Nephron (organoid): ENCODE measurements around the gene PIP5KL1.

Source experiments
- H3K27ac Mint-ChIP-seq, 3 experiments: 2 replicates each; pipeline ENCODE4 v1.8.0; 2020; ENCODE audit warnings: mixed read lengths in 3 of 3, mild to moderate bottlenecking in 2 of 3, moderate library complexity in 1 of 3
- H3K27me3 Mint-ChIP-seq: 2 replicates; pipeline ENCODE4 v1.8.0; 2021; ENCODE audit warnings: low read depth, mild to moderate bottlenecking, moderate library complexity, mixed read lengths
- H3K36me3 Mint-ChIP-seq: 2 replicates; pipeline ENCODE4 v1.8.0; 2020; ENCODE audit warnings: low read depth, mixed read lengths
- H3K4me1 Mint-ChIP-seq: 2 replicates; pipeline ENCODE4 v1.8.0; 2020; ENCODE audit warnings: mixed read lengths
- H3K4me3 Mint-ChIP-seq, 3 experiments: 2 replicates each; pipeline ENCODE4 v1.8.0; 2020; ENCODE audit warnings: mild to moderate bottlenecking in 3 of 3, mixed read lengths in 3 of 3, moderate library complexity in 2 of 3
- H3K9me3 Mint-ChIP-seq: 2 replicates; pipeline ENCODE4 v1.8.0; 2020; ENCODE audit warnings: mixed read lengths
- TF ChIP-seq, protein P1 (sequence below), 3 experiments: fragments of 200-600 bp; sonication (generic); IDR thresholded peaks; one replicate each; pipeline ENCODE4 v1.5.0; 2021; ENCODE audit warnings: antibody characterized with exemption in 3 of 3; ENCODE audit not compliant: unreplicated experiment in 3 of 3

The PIP5KL1 gene

DNA sequence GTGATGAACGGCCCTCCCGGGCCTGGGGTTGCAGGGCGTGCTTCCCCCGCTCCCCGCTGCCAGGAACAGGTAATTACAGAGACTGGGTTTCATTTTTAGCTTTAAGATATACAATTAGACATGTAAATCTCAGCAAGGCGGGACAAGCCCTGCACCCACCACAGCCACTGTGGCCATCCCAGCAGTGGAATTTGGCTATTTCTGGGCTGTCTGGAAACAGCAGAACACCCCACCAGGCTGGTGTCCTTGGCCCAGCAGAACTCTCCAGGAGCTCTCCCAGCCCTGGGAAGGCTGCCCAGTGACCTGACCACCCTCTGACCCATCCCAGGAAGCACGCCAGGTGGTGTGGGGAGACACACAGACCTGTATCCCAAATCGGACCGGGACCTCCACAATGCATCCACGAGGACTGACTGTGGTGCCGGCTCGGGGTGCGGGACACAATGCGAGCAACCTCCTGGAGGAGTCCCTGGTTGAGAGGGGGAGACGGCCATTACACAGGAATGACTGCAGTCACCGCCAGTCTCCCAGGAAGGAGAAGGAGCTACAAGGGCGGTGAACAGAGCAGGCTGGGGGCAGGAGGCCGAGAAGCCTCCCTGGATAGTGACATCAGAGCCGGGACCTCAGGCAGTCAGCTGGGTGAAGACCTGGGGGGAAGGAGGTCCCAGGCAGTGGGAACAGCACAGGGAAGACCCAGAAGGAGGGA, 32.9 kb upstream of the PIP5KL1 start:
- peak overlapping the region; percentile 61 to 94 (median 91) for H3K27ac Mint-ChIP-seq
- H3K27me3 Mint-ChIP-seq = no peaks in the 10 kb centered on the region
- peaks cover 72% of the 10 kb centered on the region for H3K4me1 Mint-ChIP-seq
- no peaks in the 10 kb centered on the region for H3K9me3 Mint-ChIP-seq
- H3K4me3 Mint-ChIP-seq = peak overlapping the region in 1 of 3 experiments; percentile 25
- peaks cover 7% of the 10 kb centered on the region for H3K36me3 Mint-ChIP-seq
- TF ChIP-seq, protein P1, sequence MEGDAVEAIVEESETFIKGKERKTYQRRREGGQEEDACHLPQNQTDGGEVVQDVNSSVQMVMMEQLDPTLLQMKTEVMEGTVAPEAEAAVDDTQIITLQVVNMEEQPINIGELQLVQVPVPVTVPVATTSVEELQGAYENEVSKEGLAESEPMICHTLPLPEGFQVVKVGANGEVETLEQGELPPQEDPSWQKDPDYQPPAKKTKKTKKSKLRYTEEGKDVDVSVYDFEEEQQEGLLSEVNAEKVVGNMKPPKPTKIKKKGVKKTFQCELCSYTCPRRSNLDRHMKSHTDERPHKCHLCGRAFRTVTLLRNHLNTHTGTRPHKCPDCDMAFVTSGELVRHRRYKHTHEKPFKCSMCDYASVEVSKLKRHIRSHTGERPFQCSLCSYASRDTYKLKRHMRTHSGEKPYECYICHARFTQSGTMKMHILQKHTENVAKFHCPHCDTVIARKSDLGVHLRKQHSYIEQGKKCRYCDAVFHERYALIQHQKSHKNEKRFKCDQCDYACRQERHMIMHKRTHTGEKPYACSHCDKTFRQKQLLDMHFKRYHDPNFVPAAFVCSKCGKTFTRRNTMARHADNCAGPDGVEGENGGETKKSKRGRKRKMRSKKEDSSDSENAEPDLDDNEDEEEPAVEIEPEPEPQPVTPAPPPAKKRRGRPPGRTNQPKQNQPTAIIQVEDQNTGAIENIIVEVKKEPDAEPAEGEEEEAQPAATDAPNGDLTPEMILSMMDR (IDR thresholded peaks at IDR 0.05; ENCODE audit: unreplicated experiment in 3 of 3) = no peak

DNA sequence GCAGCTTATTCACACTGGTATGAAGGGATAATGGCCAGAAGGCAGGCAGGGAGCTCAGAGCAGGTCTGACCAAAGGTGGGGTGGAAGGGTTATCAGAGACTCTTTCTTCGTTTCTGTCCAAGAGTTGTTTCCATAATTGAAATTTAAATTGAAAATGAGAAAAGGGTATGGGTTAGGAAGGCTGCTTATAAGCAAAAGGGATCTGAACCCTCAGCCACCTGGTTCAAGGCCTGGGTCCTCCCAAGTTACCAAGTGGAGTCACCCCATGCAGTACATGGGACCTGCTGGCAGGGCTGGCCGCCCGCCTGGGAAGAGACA, 32.4 kb upstream of the PIP5KL1 start:
- no peaks in the 10 kb centered on the region for H3K27me3 Mint-ChIP-seq
- peaks cover 67% of the 10 kb centered on the region for H3K4me1 Mint-ChIP-seq
- TF ChIP-seq, protein P1 (IDR thresholded peaks at IDR 0.05; ENCODE audit: unreplicated experiment in 3 of 3) = no peak
- no peaks in the 10 kb centered on the region for H3K9me3 Mint-ChIP-seq
- peaks cover 8% of the 10 kb centered on the region for H3K36me3 Mint-ChIP-seq
- H3K4me3 Mint-ChIP-seq = no peak overlapping the region
- H3K27ac Mint-ChIP-seq = peak overlapping the region; percentile 61 to 94 (median 91)

DNA sequence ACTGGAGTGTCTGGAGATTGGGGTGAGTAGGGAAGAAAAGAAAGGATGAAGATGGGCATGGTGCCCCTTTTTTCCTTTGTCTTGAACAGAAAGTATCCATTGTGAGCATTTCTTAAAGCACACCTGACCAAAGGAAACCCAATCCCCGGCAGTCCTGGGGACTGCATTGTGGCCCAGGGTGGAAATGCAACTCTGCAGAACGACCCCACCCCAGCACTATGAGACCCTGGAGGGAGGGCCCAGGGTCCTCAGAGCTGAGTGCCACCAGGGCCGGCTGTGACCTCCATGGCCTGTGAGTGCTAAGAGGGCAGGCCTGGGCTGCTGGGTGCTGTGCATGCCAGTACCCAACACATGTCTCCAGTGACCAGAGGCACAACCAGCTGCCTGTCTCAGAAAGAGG, 31.7 kb upstream of the PIP5KL1 start:
- H3K27me3 Mint-ChIP-seq = no peaks in the 10 kb centered on the region

DNA sequence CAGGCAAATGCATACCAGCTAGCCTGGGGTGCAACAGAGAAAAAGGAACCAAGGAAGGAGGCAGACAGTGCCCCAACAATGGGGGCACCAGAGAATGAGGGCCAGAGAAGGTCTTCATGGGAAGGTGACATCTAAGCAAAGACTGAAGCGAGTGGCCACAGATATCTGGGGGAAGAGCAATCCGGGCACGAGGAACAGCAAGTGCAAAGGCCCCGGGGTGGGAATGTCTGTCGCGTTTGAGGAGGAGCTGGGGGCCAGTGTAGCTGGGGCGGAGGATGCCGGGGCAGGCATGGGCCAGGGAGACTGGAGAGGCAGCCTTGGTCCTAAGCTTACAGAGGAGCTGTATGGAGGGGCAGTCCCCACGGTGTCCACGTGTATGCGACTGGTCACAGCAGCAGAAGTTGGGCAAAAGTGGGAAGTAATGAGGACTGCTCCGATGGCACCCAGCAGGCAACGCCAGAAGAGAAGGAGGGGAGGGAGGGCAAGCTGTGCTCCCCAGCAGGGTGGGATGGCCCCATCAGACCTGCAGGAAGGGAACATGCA, 31.1 kb upstream of the PIP5KL1 start:
- Mint-ChIP-seq H3K4me1 (peaks cover 67% of the 10 kb centered on the region), H3K36me3 (peaks cover 11% of the 10 kb centered on the region), H3K9me3 (no peaks in the 10 kb centered on the region), H3K27ac (peak overlapping the region in 2 of 3 experiments; percentile 91 to 94), H3K4me3 (no peak overlapping the region), H3K27me3 (no peaks in the 10 kb centered on the region)
- TF ChIP-seq, protein P1 (IDR thresholded peaks at IDR 0.05; ENCODE audit: unreplicated experiment in 3 of 3) = no peak

More for the DNA sequence above, 31.7 kb upstream of the PIP5KL1 start:
- TF ChIP-seq, protein P1 (IDR thresholded peaks at IDR 0.05; ENCODE audit: unreplicated experiment in 3 of 3) = no peak
- H3K4me1 Mint-ChIP-seq = peaks cover 67% of the 10 kb centered on the region
- H3K4me3 Mint-ChIP-seq = no peak overlapping the region
- peak overlapping the region in 2 of 3 experiments; percentile 91 to 94 for H3K27ac Mint-ChIP-seq
- H3K36me3 Mint-ChIP-seq = peaks cover 11% of the 10 kb centered on the region
- no peaks in the 10 kb centered on the region for H3K9me3 Mint-ChIP-seq

DNA sequence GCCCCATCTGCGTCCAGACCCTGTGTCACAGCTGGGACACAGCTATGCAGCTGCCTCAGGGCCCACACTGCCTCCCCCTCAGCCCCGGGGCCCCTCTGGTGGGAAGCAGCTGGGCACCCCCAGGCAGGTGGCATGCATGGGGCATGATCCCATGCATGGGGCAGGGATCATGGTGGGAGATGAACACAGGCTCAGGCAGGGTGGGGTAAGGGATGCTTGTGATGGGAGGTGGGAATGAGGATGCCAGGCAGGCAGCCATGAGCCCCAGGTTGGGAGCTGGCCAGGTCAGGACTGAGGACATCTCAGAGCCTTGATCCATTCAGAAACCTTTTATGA, 30.5 kb upstream of the PIP5KL1 start:
- Mint-ChIP-seq H3K4me3 (no peak overlapping the region), H3K9me3 (no peaks in the 10 kb centered on the region), H3K36me3 (peaks cover 11% of the 10 kb centered on the region), H3K27ac (peak overlapping the region in 2 of 3 experiments; percentile 91 to 94), H3K4me1 (peaks cover 63% of the 10 kb centered on the region), H3K27me3 (no peaks in the 10 kb centered on the region)
- TF ChIP-seq, protein P1 (IDR thresholded peaks at IDR 0.05; ENCODE audit: unreplicated experiment in 3 of 3) = no peak
